Progenitor cell of endocrine pancreas (in vitro differentiated cells): ENCODE measurements around the gene TMEM238L. TPM values are rescaled to one million over a fixed set of nuclear protein-coding genes. Genes with fewer than 3 reads are reported as not detected.

Experiments
- DNase-seq: peaks from one replicate; pipeline ENCODE4 v3.0.0; 2021; ENCODE audit warnings: low spot score; ENCODE audit not compliant: unreplicated experiment
- H3K27ac Mint-ChIP-seq: 2 replicates; pipeline ENCODE4 v1.8.0; 2021; ENCODE audit warnings: mild to moderate bottlenecking, moderate library complexity, mixed read lengths
- H3K27me3 Mint-ChIP-seq: 2 replicates; pipeline ENCODE4 v1.8.0; 2021; ENCODE audit warnings: mixed read lengths
- H3K36me3 Mint-ChIP-seq: 2 replicates; pipeline ENCODE4 v1.8.0; 2022; ENCODE audit warnings: mixed read lengths; ENCODE audit not compliant: insufficient read depth
- H3K4me1 Mint-ChIP-seq: 2 replicates; pipeline ENCODE4 v1.8.0; 2021; ENCODE audit warnings: low read depth, mixed read lengths
- H3K4me3 Mint-ChIP-seq: 2 replicates; pipeline ENCODE4 v1.8.0; 2021; ENCODE audit warnings: low read depth, mild to moderate bottlenecking, moderate library complexity, mixed read lengths
- H3K9me3 Mint-ChIP-seq: 2 replicates; pipeline ENCODE4 v1.8.0; 2021; ENCODE audit warnings: low read depth, mixed read lengths
- total RNA-seq: library from RNA; stranded (reverse); gene quantifications from 2 replicates; pipeline ENCODE4 v1.2.1, GENCODE V29; 2021
- TF ChIP-seq, protein P1 (sequence below): fragments of 200-600 bp; sonication (generic); IDR thresholded peaks from one replicate; pipeline ENCODE4 v1.5.0; 2021; ENCODE audit warnings: antibody characterized with exemption, mild to moderate bottlenecking; ENCODE audit not compliant: unreplicated experiment

Gene TMEM238L
- total RNA-seq, 1 donor from 2014 or later = not detected

GRCh38 chr17:10785295-10785694, 18.6 kb downstream of the TMEM238L start:
- Mint-ChIP-seq H3K36me3 (no peaks in the 10 kb centered on the region), H3K27me3 (peaks cover 5% of the 10 kb centered on the region), H3K9me3 (no peaks in the 10 kb centered on the region), H3K4me3 (no peak overlapping the region), H3K27ac (no peak overlapping the region), H3K4me1 (peaks cover 1% of the 10 kb centered on the region)
- no peak for DNase-seq
- TF ChIP-seq, protein P1, sequence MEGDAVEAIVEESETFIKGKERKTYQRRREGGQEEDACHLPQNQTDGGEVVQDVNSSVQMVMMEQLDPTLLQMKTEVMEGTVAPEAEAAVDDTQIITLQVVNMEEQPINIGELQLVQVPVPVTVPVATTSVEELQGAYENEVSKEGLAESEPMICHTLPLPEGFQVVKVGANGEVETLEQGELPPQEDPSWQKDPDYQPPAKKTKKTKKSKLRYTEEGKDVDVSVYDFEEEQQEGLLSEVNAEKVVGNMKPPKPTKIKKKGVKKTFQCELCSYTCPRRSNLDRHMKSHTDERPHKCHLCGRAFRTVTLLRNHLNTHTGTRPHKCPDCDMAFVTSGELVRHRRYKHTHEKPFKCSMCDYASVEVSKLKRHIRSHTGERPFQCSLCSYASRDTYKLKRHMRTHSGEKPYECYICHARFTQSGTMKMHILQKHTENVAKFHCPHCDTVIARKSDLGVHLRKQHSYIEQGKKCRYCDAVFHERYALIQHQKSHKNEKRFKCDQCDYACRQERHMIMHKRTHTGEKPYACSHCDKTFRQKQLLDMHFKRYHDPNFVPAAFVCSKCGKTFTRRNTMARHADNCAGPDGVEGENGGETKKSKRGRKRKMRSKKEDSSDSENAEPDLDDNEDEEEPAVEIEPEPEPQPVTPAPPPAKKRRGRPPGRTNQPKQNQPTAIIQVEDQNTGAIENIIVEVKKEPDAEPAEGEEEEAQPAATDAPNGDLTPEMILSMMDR = no peak

DNA sequence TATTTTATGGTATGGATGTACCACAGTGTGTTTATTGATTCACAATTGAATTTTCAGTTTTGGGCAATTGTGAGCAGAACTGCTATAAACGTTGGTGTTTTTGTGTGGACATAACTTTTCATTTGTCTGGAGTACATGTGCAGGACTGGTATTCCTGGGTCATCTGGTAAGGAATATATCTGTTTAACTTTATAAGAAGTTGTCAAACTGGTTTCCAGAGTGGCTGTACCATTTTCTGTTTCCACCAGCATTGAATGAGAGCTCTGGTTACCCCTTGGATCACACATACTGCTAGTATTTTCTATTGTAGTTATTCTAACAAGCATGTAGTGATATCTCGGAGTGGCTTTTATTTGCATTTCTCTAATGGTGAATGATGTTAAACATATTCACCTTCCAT, 24.3 kb downstream of the TMEM238L start:
- Mint-ChIP-seq H3K4me1 (no peaks in the 10 kb centered on the region), H3K36me3 (peaks cover 4% of the 10 kb centered on the region), H3K4me3 (no peak overlapping the region), H3K9me3 (peaks cover 10% of the 10 kb centered on the region), H3K27me3 (peaks cover 3% of the 10 kb centered on the region), H3K27ac (no peak overlapping the region)
- TF ChIP-seq, protein P1 = no peak
- DNase-seq = no peak

DNA sequence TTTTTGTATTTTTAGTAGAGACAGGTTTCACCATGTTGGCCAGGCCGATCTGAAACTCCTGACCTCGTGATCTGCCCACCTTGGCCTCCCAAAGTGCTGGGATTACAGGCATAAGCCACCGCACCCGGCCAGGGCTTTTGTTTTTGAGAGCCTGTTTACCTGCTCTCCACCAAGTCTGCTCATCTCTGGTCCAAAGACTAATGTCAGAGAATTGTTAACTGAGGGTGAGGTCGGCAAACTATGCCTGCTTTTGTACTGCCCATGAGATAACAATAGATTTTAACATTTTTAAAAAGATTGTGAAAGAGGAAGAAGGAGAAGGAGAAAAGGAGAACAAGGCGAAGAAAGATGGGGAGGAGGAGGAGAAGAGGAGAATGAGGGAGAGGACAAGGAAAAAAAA, 26.0 kb downstream of the TMEM238L start:
- TF ChIP-seq, protein P1 = no peak
- Mint-ChIP-seq H3K36me3 (peaks cover 4% of the 10 kb centered on the region), H3K4me3 (no peak overlapping the region), H3K27me3 (peaks cover 6% of the 10 kb centered on the region), H3K9me3 (peaks cover 10% of the 10 kb centered on the region), H3K27ac (no peak overlapping the region), H3K4me1 (no peaks in the 10 kb centered on the region)
- DNase-seq = no peak

DNA sequence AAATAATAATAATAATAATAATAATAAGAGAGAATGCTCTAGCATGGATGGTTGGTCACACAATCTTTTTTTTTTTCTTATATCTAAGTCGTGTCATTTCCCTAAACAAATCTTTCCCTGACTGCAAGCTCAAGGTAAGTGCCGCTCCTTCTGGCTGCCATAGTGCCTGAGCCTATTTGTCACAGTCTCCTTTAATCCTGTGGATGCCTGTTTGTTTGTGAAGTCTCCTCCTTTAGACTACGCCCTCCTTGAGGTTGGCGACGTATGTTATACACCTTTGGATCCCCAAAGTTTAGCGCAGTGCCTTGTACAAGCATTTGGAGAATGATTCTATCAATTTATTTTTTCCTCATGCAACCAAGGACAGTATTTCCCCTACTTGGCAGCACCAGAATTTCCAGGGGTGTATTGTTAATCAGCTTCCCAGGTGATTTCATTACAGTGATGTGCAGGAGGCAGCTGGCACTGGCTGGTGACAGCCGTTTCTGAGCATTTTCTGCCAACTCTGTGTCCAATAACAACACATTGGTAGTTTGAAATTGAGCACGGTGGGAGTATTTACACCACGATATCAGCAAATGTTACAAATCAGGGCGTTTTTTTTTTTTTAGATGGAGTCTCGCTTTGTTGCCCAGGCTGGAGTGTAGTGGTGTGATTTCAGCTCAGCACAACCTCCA, 26.6 kb downstream of the TMEM238L start:
- no peak for DNase-seq
- Mint-ChIP-seq H3K9me3 (peaks cover 13% of the 10 kb centered on the region), H3K4me1 (no peaks in the 10 kb centered on the region), H3K27me3 (peaks cover 6% of the 10 kb centered on the region), H3K36me3 (peaks cover 4% of the 10 kb centered on the region), H3K4me3 (no peak overlapping the region), H3K27ac (no peak overlapping the region)
- TF ChIP-seq, protein P1 = no peak

DNA sequence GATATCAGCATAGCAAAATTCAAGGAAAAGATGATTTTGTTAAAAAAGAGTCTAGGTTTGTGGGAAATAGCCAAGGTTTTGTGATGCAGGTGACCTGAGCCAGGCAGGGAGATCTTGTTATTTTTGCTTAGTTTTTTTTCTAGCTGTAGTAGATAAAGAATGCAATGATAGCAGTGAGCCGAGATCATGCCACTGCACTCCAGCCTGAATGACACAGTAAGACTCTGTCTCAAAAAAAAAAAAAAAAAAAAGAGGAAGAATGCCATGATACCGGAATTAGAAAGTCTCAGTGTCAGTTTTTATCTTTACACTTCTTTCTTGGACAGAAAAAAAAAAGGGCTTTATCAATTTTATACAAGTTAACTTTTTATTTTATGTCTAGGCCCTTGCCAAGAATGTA, 27.5 kb downstream of the TMEM238L start:
- Mint-ChIP-seq H3K9me3 (peaks cover 14% of the 10 kb centered on the region), H3K27me3 (peaks cover 6% of the 10 kb centered on the region), H3K36me3 (peaks cover 4% of the 10 kb centered on the region), H3K4me1 (peaks cover 3% of the 10 kb centered on the region), H3K4me3 (no peak overlapping the region), H3K27ac (no peak overlapping the region)
- TF ChIP-seq, protein P1 = no peak
- DNase-seq = no peak
